Activated T-cell treated with anti-CD3 and anti-CD28 coated beads for 24 hours (primary cell): ENCODE results near the gene CHST11.

Experiments used
- DNase-seq: peaks from one replicate; pipeline ENCODE4 v3.0.0-alpha.2; 2020; ENCODE audit warnings: low read depth

The CHST11 gene

DNA sequence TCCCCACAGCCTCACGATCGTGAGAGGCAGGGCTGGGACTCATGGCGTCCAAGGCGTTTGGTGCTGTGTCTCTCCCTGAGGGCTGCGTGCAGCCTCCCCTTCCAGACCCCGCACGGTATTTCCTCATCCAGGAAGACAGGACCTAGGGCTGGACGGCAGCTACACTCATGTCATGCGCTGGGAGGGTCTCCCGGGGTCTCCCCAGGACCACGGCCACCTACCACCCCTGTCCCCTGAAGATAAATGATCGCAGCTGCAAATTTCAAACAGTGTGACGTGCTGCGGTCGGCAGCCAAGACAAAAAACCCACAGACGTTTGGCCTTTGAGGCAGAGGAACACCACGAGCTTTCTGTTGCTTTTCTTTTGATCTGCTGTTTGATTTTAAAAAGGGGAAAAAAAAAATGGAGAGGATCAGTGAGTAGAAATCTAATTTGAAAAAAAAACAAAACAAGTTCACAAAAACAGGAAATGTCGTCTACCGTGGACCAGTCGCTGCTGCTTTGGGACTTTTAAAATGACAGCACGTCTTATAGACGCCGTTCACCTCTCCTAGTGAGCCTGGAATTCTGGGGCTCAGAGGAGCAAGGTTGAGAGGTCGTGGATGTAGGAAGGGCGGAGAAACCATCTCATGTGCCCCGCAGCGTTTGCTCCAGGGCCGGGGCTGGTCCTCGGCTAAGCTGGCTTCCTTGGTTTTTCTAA is 263.7 kb downstream of the CHST11 start:
- DNase-seq = peak; percentile 43

DNA sequence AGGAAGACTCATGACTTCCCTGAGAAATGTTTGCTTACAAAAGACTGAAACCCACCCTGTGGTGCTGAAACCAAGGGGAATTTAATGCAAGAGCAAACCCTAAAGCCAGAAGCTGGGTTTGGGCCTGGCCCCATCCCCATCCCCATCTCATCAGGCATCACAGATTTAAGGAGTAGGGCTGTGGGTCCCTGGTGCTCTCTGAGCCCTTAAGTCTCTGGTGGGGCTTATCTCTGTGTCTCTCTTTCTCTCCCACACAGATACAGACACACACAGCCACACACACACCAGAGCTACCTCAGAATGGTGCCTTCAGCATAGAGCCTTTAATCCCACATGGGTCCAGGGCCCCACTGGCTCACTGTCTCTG is 264.3 kb downstream of the CHST11 start:
- DNase-seq = no peak

DNA sequence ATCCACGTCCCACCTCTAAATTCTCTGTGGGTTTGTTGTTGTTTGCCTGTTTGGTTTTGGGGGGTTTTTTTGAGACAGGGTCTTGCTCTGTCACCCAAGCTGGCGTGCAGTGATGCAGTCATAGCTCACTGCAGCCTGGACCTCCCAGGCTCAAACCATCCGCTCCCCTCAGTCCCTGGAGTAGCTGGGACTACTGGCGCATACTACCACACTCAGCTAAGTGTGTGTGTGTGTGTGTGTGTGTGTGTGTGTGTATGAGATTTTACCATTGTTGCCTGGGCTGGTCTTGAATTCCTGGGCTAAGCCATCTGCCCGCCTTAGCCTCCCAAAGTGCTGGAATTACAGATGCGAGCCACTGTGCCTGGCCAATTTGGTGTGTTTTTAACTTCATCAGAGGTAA is 265.2 kb downstream of the CHST11 start:
- DNase-seq = no peak

- DNase-seq = no peak
Observed at GRCh38 chr12:104722601-104723534, 266.1 kb downstream of the CHST11 start.

DNA sequence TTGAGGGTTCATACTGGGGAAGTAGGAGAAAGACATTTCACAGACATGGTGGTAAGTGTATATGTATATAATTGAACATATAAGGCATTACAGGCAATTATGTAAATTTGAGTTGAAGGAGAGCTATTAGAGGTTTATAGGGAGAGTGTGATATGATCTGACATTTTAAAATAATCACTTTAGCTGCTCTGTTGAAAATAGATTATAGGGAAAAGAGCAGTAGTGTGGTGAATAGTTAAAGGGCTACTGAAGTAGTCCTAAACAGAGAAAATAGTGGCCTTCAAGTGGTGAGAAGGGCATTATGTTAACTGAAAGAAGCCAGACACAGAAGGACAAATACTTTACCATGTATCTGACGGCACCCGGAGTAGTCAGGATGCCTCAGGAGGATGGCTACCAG is 267.1 kb downstream of the CHST11 start:
- no peak for DNase-seq

DNA sequence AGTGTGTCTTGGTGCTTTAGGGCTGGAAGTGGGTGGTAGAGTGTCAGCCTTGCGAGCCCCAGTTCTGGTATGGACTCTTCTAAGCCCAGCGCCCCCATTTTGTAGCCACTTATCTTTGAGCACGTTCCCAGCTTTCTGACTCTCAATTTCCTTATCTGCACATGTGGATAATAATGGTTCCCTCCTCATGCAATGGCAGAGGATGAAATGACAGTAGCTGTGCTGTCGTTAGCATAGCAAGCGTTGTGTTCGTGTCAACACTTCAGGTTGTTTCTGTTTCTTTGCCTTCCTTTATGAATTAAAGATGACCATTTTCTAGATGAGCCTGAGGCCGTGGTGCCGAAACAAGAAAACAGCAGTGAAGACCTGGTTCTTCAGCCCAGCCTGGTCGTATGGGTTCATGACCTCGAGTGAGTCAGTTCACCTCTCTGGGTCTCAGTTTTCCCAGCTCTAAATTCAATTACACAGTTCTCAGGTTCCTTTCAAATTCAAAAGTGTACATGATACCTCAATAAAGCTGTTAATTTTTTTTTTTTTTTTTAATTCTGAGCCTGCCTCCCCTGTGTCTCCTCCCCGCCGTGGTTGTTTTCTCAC is 268.3 kb downstream of the CHST11 start:
- no peak for DNase-seq

DNA sequence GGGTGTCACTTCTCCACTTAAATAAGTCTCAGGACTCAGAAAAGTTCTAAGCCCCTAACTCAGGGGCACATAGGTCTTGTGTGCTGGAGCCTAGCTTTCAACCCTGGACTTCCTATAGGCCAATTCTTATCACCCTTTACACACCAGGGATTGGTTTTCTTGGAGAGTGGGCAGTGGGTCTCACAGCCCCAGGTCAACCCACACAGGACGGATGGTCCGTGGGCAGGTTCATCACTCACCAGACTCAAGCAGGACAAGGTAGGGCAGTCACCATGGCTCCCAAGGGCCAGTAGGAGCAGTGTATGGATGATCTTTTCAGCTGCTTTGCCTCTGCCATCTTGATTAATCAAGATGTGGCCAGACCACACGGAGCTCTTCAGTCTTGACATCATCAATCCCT is 268.9 kb downstream of the CHST11 start:
- DNase-seq = no peak

- DNase-seq = no peak
Observed at GRCh38 chr12:104727726-104728465, 271.1 kb downstream of the CHST11 start.

- no peak for DNase-seq
Observed at GRCh38 chr12:104729091-104729490, 272.3 kb downstream of the CHST11 start.

GRCh38 chr12:104729610-104730446 is 273.1 kb downstream of the CHST11 start:
- DNase-seq = no peak

GRCh38 chr12:104730763-104731162 is 274.0 kb downstream of the CHST11 start:
- DNase-seq = no peak

DNA sequence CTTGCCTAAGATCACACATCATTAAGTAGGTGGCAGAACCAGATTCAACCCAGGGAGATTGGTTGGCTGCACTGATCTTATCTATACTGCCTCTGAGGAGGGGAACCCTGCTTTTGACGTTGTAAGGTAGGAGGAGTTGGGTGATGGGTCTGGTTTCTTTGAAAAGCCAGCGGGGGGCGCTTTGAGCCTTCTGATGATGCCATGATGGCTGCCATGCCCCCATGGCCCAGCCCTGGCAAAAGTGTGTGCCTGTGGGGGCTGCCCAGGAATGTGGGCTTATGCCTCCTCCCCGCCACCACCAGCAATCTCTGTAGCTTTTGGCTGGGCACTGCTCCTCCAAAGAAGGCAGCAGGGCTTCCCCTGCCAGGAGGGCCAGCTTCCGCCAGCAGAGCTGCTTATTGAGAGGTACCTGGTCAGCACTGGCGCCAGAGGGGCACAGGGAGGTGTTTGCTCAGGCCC is 277.0 kb downstream of the CHST11 start:
- DNase-seq = no peak

- no peak for DNase-seq
Observed at GRCh38 chr12:104734541-104735095, 277.9 kb downstream of the CHST11 start.

GRCh38 chr12:104735801-104736200 is 279.1 kb downstream of the CHST11 start:
- DNase-seq = no peak

- no peak for DNase-seq
Observed at GRCh38 chr12:104736307-104736706, 279.6 kb downstream of the CHST11 start.

GRCh38 chr12:104737113-104737512 is 280.4 kb downstream of the CHST11 start:
- DNase-seq = no peak

GRCh38 chr12:104737791-104738301 is 281.1 kb downstream of the CHST11 start:
- no peak for DNase-seq

- no peak for DNase-seq
Observed at GRCh38 chr12:104738331-104738730, 281.6 kb downstream of the CHST11 start.

GRCh38 chr12:104738776-104739642 is 282.3 kb downstream of the CHST11 start:
- no peak for DNase-seq

GRCh38 chr12:104740668-104741067 is 283.9 kb downstream of the CHST11 start:
- DNase-seq = no peak
